Uterus (tissue), 4 donors: ENCODE measurements around the gene PRKG1. TPM values are rescaled to one million over a fixed set of nuclear protein-coding genes. Genes with fewer than 3 reads are reported as not detected.

Source experiments
- DNase-seq, 2 donors: peaks; one replicate each; pipeline ENCODE4 v3.0.0-alpha.2; 2019 to 2020
- H3K27ac ChIP-seq, 2 donors: fragments of 200-600 bp; sonication (generic); 1 replicate in 1 of 2; 2 replicates in 1 of 2; pipeline ENCODE4 v1.5.1; 2016 to 2018
- H3K27me3 ChIP-seq, 2 donors: fragments of 200-600 bp; sonication (generic); one replicate each; pipeline ENCODE4 v1.5.1; 2018 to 2019; ENCODE audit warnings: control low read depth in 1 of 2
- H3K36me3 ChIP-seq, 2 donors: fragments of 200-600 bp; sonication (generic); one replicate each; pipeline ENCODE4 v1.5.1; 2019; ENCODE audit warnings: control low read depth in 1 of 2
- H3K4me1 ChIP-seq, 2 donors: fragments of 200-600 bp; sonication (generic); one replicate each; pipeline ENCODE4 v1.5.1; 2018 to 2019; ENCODE audit warnings: control low read depth in 1 of 2
- H3K4me3 ChIP-seq, 2 donors: fragments of 200-600 bp; sonication (generic); 1 replicate in 1 of 2; 2 replicates in 1 of 2; pipeline ENCODE4 v1.5.1; 2018 to 2019; ENCODE audit warnings: mild to moderate bottlenecking in 1 of 2
- H3K9me3 ChIP-seq, 2 donors: fragments of 200-600 bp; sonication (generic); one replicate each; pipeline ENCODE4 v1.5.1; 2019; ENCODE audit warnings: control low read depth in 1 of 2
- CTCF ChIP-seq, 4 experiments: fragments of 200-600 bp in 2 of 4; fragments of 450-650 bp in 2 of 4; sonication (generic) in 2 of 4; IDR thresholded peaks; one replicate each; pipeline ENCODE4 v1.5.1; 2016 to 2019; ENCODE audit warnings: antibody characterized with exemption in 4 of 4, mild to moderate bottlenecking in 2 of 4, moderate library complexity in 1 of 4
- POLR2A ChIP-seq, 2 donors: fragments of 450-650 bp; IDR thresholded peaks; one replicate each; pipeline ENCODE4 v1.6.1; 2016; ENCODE audit warnings: antibody characterized with exemption in 2 of 2, mild to moderate bottlenecking in 1 of 2, moderate library complexity in 1 of 2
- intact Hi-C: fragments of 100-400 bp; cut with DNase I; formaldehyde crosslinking; loops from one replicate; pipeline ENCODE4 v1.15.1; 2023; ENCODE audit warnings: low total_unique reads
- total RNA-seq, 4 donors: library from RNA; depleted of rRNA in 3 of 4; stranded (reverse); fragments of >200 nt in 3 of 4; gene quantifications; one replicate each; pipeline versions ENCODE4 v1.1.0 to v1.2.4, GENCODE V29; 2014 to 2023
- donor health status: DM: yes; HTN: yes; CAD: no.

PRKG1 gene
- total RNA-seq, 4 donors from 2014 or later: 32.4 to 136 (median 69.6) TPM

- no peak overlapping the region for H3K4me3 ChIP-seq
- TF ChIP-seq CTCF (IDR thresholded peaks at IDR 0.05) (no peak), POLR2A (IDR thresholded peaks at IDR 0.05) (no peak)
- H3K4me1 ChIP-seq: no peaks in the 10 kb centered on the region
- no peaks in the 10 kb centered on the region for H3K9me3 ChIP-seq
- intact Hi-C loops: no loop called here
- no peaks in the 10 kb centered on the region for H3K36me3 ChIP-seq
- no peaks in the 10 kb centered on the region for H3K27me3 ChIP-seq
- H3K27ac ChIP-seq: peak overlapping the region in 1 of 2 donors; percentile 22
- no peak for DNase-seq
Observed at GRCh38 chr10:51312817-51313216, 238.5 kb downstream of the PRKG1 start.

DNA sequence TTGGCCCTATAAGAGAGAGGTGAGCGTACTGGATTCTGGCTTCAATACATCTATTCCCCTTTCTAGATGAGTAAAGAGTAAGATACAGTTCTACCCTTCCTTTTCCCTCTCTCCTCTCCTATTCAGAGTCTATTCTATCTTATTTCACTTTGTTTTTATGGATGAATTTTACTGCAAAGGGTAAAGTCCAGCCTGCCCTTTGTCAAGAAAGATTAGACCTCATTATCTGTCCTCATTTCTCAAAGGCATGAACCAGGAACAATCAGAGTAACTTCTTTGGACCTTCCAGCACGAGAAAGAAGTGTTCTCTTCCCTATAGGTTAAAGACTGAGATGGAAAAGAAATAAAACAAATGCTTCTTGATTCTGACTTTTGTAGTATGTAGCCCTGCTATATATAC lies 239.0 kb downstream of the PRKG1 start:
- no peaks in the 10 kb centered on the region for H3K36me3 ChIP-seq
- no peaks in the 10 kb centered on the region for H3K4me1 ChIP-seq
- intact Hi-C loops: no loop called here
- peak overlapping the region in 1 of 2 donors; percentile 22 for H3K27ac ChIP-seq
- H3K9me3 ChIP-seq: no peaks in the 10 kb centered on the region
- no peaks in the 10 kb centered on the region for H3K27me3 ChIP-seq
- no peak for DNase-seq
- TF ChIP-seq CTCF (IDR thresholded peaks at IDR 0.05) (no peak), POLR2A (IDR thresholded peaks at IDR 0.05) (no peak)
- H3K4me3 ChIP-seq: no peak overlapping the region

DNA sequence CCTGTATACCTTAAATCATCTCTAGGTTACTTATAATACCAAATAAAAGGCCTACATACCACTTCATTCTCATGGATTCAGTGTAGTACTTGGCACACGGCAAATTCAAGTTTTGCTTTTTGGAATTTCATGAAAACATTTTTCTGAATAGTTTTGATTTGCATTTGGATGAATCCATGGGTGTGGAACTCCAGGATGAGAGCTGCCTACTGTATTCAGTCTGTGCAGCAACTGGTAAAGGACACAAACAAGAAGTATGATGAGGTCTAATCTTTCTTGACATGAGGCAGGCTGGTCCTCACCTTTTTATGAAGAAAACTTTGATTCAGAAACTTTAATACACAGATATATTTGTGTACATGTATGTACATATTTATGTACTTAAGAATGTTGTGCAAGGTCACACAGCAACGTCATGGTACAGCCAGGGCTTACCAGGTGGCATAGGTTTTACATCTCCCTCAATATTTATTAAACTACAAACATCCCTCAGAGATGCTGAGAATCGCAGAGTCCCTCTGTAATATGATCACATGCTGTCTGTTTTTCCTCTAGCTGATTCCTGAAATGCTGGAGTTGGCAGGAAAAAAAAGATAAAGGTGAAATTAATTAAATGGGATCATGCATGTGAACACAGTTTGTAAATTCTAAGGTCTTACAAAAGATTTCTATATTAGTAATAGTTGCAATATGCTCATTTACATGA lies 239.6 kb downstream of the PRKG1 start:
- no peak for DNase-seq
- Histone ChIP-seq H3K4me1 (no peaks in the 10 kb centered on the region), H3K9me3 (no peaks in the 10 kb centered on the region), H3K27me3 (no peaks in the 10 kb centered on the region), H3K4me3 (no peak overlapping the region), H3K27ac (no peak overlapping the region), H3K36me3 (no peaks in the 10 kb centered on the region)
- TF ChIP-seq POLR2A (IDR thresholded peaks at IDR 0.05) (no peak), CTCF (IDR thresholded peaks at IDR 0.05) (no peak)
- intact Hi-C loops: no loop called here

DNA sequence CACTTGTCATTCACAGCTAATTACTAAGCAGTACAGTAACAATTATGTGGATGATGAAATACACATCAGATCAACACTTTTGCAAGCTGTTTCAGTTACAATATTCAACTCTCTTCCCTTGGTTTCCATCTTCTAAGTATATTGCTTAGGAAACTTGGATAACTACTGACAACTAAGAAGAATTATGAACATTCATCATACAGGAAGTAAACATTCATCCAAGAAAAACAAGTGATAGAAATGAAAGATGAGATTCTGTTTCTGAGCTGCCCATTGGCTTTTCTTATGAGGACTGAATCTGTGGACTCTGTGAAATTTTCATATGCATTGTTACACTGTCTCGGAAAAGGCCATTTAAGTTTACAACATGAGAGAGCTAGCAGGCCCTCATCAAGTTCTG lies 240.2 kb downstream of the PRKG1 start:
- Histone ChIP-seq H3K4me1 (no peaks in the 10 kb centered on the region), H3K36me3 (no peaks in the 10 kb centered on the region), H3K27me3 (no peaks in the 10 kb centered on the region), H3K9me3 (no peaks in the 10 kb centered on the region), H3K4me3 (no peak overlapping the region), H3K27ac (no peak overlapping the region)
- no peak for DNase-seq
- intact Hi-C loops: no loop called here
- TF ChIP-seq CTCF (IDR thresholded peaks at IDR 0.05) (no peak), POLR2A (IDR thresholded peaks at IDR 0.05) (no peak)

DNA sequence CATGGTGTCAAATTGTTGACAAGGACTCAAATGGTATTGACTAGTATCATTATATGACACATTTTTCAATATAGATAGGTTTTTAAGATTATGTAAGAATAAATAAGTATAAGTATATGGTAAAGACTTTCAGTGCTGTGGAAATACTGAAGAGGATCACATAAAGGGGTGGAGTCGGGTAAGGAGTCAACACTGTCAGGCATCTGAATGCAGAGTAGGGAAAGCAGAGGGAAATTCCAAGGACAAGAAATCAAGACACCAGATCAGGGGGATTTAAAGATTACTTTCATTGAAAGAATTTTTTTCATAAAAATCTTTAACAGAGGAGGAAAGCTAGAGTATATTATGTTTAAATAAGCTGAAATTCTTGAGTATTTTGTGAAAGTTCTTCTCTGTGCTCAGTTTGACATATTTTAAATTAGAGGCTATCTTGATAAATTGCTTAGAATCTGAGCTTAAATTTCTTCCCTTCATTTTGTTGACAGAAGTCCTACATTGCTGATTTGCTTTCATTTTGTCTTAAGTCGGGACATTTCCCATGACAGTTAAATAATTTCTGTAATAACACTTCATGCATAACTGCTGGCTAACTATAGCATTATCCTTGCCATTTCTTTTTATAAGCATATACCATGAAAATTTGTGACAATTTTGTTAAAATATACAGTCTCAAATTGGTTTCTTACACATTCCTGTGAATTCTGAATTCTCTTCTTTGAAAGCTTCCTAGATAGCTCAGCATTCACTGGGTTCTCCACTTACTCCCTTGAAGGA lies 244.3 kb downstream of the PRKG1 start:
- H3K27me3 ChIP-seq: no peaks in the 10 kb centered on the region
- no peaks in the 10 kb centered on the region for H3K9me3 ChIP-seq
- H3K4me3 ChIP-seq: no peak overlapping the region
- H3K36me3 ChIP-seq: no peaks in the 10 kb centered on the region
- no peak overlapping the region for H3K27ac ChIP-seq
- no peak for DNase-seq
- TF ChIP-seq POLR2A (IDR thresholded peaks at IDR 0.05): no peak
- TF ChIP-seq CTCF (IDR thresholded peaks at IDR 0.05): no peak
- peaks cover 3 to 4% of the 10 kb centered on the region in 2 donors for H3K4me1 ChIP-seq
- intact Hi-C loops: no loop called here
